ENCODE measurements around the gene PLAAT3. TPM values are rescaled to one million over a fixed set of nuclear protein-coding genes. Genes with fewer than 3 reads are reported as not detected.
"Not testable (repeated sequence)": the region's sequence is repeated elsewhere in the genome, so short reads cannot be mapped to it uniquely, and the experiment has no call there.

Gene PLAAT3
- total RNA-seq, 2 donors from 2014 or later: 22.6 to 55.0 TPM

DNA sequence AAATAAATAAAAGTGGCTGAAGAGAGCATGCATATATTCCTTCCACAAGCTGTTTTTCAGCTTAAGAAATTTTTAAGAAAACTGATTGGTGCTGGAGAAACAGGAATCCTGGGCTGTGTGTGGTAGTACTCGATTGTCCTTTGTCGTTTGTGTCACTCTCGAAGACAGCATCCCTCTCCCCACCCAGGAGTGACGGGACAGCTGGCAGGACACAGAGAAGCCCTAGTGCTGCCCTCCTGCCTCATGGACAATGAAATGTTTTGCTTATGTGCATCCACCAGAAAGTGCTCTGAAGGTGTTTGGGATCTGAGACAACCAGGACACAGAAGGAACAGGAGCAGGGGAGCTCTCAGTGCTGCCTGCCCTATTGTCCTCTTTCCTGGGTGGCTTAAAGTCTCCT is 64.8 kb downstream of the PLAAT3 start:
- TF ChIP-seq, protein P1, sequence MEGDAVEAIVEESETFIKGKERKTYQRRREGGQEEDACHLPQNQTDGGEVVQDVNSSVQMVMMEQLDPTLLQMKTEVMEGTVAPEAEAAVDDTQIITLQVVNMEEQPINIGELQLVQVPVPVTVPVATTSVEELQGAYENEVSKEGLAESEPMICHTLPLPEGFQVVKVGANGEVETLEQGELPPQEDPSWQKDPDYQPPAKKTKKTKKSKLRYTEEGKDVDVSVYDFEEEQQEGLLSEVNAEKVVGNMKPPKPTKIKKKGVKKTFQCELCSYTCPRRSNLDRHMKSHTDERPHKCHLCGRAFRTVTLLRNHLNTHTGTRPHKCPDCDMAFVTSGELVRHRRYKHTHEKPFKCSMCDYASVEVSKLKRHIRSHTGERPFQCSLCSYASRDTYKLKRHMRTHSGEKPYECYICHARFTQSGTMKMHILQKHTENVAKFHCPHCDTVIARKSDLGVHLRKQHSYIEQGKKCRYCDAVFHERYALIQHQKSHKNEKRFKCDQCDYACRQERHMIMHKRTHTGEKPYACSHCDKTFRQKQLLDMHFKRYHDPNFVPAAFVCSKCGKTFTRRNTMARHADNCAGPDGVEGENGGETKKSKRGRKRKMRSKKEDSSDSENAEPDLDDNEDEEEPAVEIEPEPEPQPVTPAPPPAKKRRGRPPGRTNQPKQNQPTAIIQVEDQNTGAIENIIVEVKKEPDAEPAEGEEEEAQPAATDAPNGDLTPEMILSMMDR (IDR thresholded peaks at IDR 0.05): no peak
- no peak for TF ChIP-seq POLR2A (IDR thresholded peaks at IDR 0.05)
- Histone ChIP-seq H3K9me3 (no peaks in the 10 kb centered on the region), H3K4me1 (no peaks in the 10 kb centered on the region), H3K27ac (no peak overlapping the region), H3K36me3 (replicated peaks in 1 of 2; ENCODE audit: insufficient read depth in 1 of 2, low read depth in 2 of 2) (no peaks in the 10 kb centered on the region), H3K27me3 (no peaks in the 10 kb centered on the region), H3K4me3 (no peak overlapping the region)
- intact Hi-C loops (cut with DNase I): no loop called here
- ATAC-seq (no peak), DNase-seq (no peak)
- 88 to 93% methylated on average over 4 of the region's 4 CpGs for WGBS, 2 donors

DNA sequence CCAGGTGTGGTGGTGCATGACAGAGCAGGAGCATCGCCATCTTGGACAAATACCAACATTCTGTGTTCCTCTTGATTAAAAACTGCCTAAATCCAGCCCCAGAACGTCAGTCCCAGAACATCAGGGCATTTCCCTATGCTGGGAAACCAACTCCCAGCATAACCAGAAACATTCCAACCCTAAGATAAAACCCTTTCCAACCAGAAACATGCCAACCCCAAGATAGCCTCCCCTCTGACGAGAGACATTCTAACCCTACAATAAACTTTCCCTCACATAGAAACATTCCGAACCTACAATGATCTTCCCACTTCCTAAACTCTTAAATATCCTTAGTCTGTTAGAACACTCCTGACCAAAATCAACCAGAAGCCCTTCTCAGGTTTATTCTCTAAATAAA is 66.1 kb downstream of the PLAAT3 start:
- ATAC-seq (no peak), DNase-seq (no peak)
- Histone ChIP-seq H3K27me3 (no peaks in the 10 kb centered on the region), H3K9me3 (no peaks in the 10 kb centered on the region), H3K27ac (no peak overlapping the region), H3K4me1 (no peaks in the 10 kb centered on the region), H3K36me3 (replicated peaks in 1 of 2; ENCODE audit: insufficient read depth in 1 of 2, low read depth in 2 of 2) (no peaks in the 10 kb centered on the region), H3K4me3 (no peak overlapping the region)
- TF ChIP-seq, protein P1 (IDR thresholded peaks at IDR 0.05): no peak
- TF ChIP-seq POLR2A (IDR thresholded peaks at IDR 0.05): no peak
- intact Hi-C loops (cut with DNase I): no loop called here
- WGBS, 2 donors: 80 to 86% methylated on average over 4 of the region's 4 CpGs

DNA sequence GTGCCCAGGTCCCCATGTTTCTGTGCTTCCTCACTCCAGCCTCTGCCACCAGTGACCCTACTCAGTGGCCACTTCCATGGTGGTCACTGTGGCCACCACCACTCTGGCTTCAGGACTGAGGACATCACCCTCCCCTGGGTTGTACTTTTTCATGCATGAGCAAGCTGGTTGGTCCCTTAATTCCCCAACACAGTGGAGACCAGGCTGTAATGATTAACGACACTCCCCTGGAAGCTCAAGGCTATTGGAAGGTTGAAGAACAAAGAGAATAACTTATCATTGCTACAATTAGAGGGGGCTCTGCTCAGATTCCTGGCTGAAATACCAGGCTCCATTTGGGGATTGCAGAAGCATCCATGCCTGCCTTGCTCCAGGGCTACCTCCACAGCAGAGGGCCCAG is 67.2 kb downstream of the PLAAT3 start:
- Histone ChIP-seq H3K4me1 (no peaks in the 10 kb centered on the region), H3K27ac (no peak overlapping the region), H3K36me3 (replicated peaks in 1 of 2; ENCODE audit: insufficient read depth in 1 of 2, low read depth in 2 of 2) (no peaks in the 10 kb centered on the region), H3K4me3 (no peak overlapping the region), H3K9me3 (no peaks in the 10 kb centered on the region), H3K27me3 (no peaks in the 10 kb centered on the region)
- TF ChIP-seq POLR2A (IDR thresholded peaks at IDR 0.05): no peak
- TF ChIP-seq, protein P1 (IDR thresholded peaks at IDR 0.05): no peak
- no peak for ATAC-seq
- intact Hi-C loops (cut with DNase I): no loop called here
- no peak for DNase-seq
- 79 to 89% methylated on average over 1 of the region's 1 CpG for WGBS, 2 donors

DNA sequence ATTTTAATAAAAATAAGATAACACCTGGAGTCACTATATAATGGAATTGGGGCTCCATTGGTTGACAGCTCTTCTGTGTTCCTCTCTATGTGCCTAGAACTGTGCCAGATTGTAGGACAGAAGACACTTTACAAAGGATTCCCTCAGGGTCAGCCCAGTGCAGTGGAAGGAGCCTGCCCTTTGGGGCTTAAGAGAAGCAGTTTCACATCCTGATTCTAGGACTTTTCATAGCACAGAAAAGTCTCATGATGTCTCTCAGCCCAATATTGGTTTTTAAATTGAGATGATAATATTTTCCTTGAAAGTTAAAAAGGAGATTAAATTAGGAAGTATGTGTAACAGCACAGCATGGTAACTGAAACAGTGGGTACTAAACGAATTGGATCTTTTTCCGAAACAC is 70.5 kb downstream of the PLAAT3 start:
- no peaks in the 10 kb centered on the region for H3K9me3 ChIP-seq
- H3K4me1 ChIP-seq: no peaks in the 10 kb centered on the region
- no peak for ATAC-seq
- H3K27ac ChIP-seq: no peak overlapping the region
- no peak for DNase-seq
- TF ChIP-seq POLR2A (IDR thresholded peaks at IDR 0.05): no peak
- TF ChIP-seq, protein P1 (IDR thresholded peaks at IDR 0.05): no peak
- H3K27me3 ChIP-seq: no peaks in the 10 kb centered on the region
- no peaks in the 10 kb centered on the region for H3K36me3 ChIP-seq (replicated peaks in 1 of 2; ENCODE audit: insufficient read depth in 1 of 2, low read depth in 2 of 2)
- WGBS, 2 donors: 84 to 89% methylated on average over 2 of the region's 2 CpGs
- intact Hi-C loops (cut with DNase I): no loop called here
- H3K4me3 ChIP-seq: no peak overlapping the region

DNA sequence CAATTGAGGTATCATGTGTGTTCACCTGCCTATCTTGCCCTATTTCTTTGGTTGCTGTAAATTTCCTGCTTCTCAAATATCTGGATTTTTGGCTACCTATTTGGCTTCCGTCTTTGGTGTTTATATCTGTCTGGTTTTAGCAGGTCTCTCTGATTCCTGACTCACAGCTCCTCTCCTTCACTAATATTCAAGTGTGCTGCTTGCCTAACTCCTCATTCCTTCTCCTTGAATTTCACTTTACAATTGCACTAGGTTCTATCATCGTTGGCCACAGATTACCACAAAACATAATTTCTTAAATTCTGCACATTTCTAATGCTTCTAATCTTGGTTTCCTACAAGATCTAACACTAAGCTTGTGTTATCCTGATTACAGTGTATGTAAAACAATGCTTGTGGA is 71.7 kb downstream of the PLAAT3 start:
- H3K36me3 ChIP-seq (replicated peaks in 1 of 2; ENCODE audit: insufficient read depth in 1 of 2, low read depth in 2 of 2); ATAC-seq; H3K27me3 ChIP-seq; DNase-seq; H3K27ac ChIP-seq; H3K9me3 ChIP-seq; intact Hi-C loops (cut with DNase I); H3K4me3 ChIP-seq: not testable (repeated sequence)
- 68 to 78% methylated on average over 2 of the region's 2 CpGs for whole genome bisulfite sequencing, 2 donors
- H3K4me1 ChIP-seq: peaks cover 11% of the 10 kb centered on the region
